ENCODE data around the gene EYA2.

Gene EYA2

GRCh38 chr20:47178851-47179250 lies 284.2 kb downstream of the EYA2 start (continued):
- no peak for TF ChIP-seq PATZ1 (CRISPR knock-in tag; IDR thresholded peaks at IDR 0.05; ENCODE audit: borderline replicate concordance)
- TF ChIP-seq ARNTL (CRISPR knock-in tag; IDR thresholded peaks at IDR 0.05; ENCODE audit: borderline replicate concordance, low read depth): no peak
- no peak for TF ChIP-seq ZNF565 (CRISPR knock-in tag; conservative IDR thresholded peaks at IDR 0.05; ENCODE audit: low read depth)
- TF ChIP-seq ZFP3 (CRISPR knock-in tag; IDR thresholded peaks at IDR 0.05): no peak
- no peak for TF ChIP-seq PPARA (CRISPR knock-in tag; IDR thresholded peaks at IDR 0.05; ENCODE audit: borderline replicate concordance)
- no peak for TF ChIP-seq GLIS3 (CRISPR knock-in tag; IDR thresholded peaks at IDR 0.05)

GRCh38 chr20:47179267-47179666 lies 284.6 kb downstream of the EYA2 start:
- TF ChIP-seq ESRRG (CRISPR knock-in tag; IDR thresholded peaks at IDR 0.05) (no peak), POU6F1 (CRISPR knock-in tag; IDR thresholded peaks at IDR 0.05; ENCODE audit: borderline replicate concordance, low read depth) (no peak), ZC3H10 (CRISPR knock-in tag; IDR thresholded peaks at IDR 0.05) (no peak), PATZ1 (CRISPR knock-in tag; IDR thresholded peaks at IDR 0.05; ENCODE audit: borderline replicate concordance) (no peak), CREB5 (CRISPR knock-in tag; IDR thresholded peaks at IDR 0.05; ENCODE audit: low read depth) (no peak), ZNF565 (CRISPR knock-in tag; conservative IDR thresholded peaks at IDR 0.05; ENCODE audit: low read depth) (no peak), TOX (CRISPR knock-in tag; IDR thresholded peaks at IDR 0.05; ENCODE audit: borderline replicate concordance) (no peak), SNAI2 (CRISPR knock-in tag; IDR thresholded peaks at IDR 0.05) (no peak), ZFP30 (CRISPR knock-in tag; IDR thresholded peaks at IDR 0.05) (no peak), ISL1 (CRISPR knock-in tag; IDR thresholded peaks at IDR 0.05) (no peak), ZNF70 (CRISPR knock-in tag; IDR thresholded peaks at IDR 0.05) (no peak), CSDC2 (CRISPR knock-in tag; IDR thresholded peaks at IDR 0.05) (no peak), ZNF8 (CRISPR knock-in tag; IDR thresholded peaks at IDR 0.05) (no peak), PPARA (CRISPR knock-in tag; IDR thresholded peaks at IDR 0.05; ENCODE audit: borderline replicate concordance) (no peak), RARB (CRISPR knock-in tag; IDR thresholded peaks at IDR 0.05) (no peak), OSR1 (CRISPR knock-in tag; IDR thresholded peaks at IDR 0.05) (no peak), GLIS3 (CRISPR knock-in tag; IDR thresholded peaks at IDR 0.05) (no peak), ARNTL (CRISPR knock-in tag; IDR thresholded peaks at IDR 0.05; ENCODE audit: borderline replicate concordance, low read depth) (no peak), TCF4 (CRISPR knock-in tag; IDR thresholded peaks at IDR 0.05; ENCODE audit: borderline replicate concordance) (no peak), TSHZ2 (CRISPR knock-in tag; IDR thresholded peaks at IDR 0.05) (no peak)
- ATAC-seq: no peak

Data from SK-N-SH treated with all-trans-retinoic acid at 6 μM for 48 hours (cell line).